Measurements from ENCODE around the gene SPAG6.
"Not testable (repeated sequence)": the region's sequence is repeated elsewhere in the genome, so short reads cannot be mapped to it uniquely, and the experiment has no call there.

Gene SPAG6

DNA sequence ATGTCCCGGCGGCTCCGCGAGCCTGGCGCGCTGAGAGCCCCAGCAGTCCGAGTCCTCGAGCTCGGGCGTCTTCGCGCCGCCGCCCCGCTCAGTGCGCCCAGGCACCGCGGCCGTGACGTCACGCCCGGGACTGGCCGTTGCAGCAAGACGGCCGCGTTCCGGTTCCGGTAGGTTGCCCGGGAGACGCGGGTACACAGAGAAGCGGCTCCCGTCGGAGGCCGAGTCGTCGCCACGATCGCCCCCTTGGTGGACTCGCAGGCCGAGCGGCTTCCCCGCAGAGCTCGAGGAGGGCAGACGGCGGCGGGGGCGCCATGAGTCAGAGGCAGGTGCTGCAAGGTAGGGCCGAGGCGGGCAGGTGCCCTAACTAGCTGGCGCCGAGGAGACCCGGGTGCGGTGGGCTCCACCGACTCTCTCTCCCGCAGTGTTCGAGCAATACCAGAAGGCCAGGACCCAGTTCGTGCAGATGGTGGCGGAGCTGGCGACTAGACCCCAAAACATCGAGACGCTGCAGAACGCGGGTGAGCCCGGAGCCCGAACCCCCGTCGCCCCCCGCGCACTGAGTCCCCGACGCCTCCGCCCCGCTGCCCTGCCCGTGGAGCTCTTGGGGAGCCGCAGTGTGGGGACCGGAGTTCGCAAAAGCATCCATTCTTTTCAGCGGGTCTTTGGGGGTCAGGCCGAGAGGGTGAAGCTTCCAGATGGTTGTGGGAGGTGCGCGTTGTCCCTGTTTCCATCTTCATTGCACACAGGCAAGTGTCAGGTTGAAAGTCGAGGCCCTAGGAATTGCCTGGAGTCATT lies at the start of gene SPAG6:
SPAG6 (plus strand) TSS at position 196 of the 795 bp plus-strand sequence; CDS start at position 312, 116 bp downstream.
- peak in 5 of 14 donors; percentile 20 to 47 (median 39) for DNase-seq

DNA sequence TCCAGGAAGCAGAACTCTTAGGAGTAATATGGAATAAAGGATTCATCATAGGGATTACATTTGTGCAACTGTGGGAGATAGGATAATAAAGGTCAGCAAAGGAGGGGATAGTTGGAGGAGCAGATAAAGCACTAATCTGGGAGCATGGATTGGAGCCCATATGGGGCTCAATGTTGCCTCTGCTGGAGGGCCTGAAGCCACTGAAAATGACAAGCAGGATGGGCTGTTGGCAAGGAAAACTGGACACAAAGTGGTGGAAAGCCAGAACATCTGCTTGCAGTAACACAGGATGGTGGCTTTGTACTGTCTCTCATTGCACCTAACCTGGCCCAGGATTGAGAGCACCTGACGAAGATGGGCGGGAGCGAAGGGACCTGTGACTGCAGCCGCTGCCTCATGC lies 44.1 kb upstream of the SPAG6 start:
- no peak for DNase-seq

DNA sequence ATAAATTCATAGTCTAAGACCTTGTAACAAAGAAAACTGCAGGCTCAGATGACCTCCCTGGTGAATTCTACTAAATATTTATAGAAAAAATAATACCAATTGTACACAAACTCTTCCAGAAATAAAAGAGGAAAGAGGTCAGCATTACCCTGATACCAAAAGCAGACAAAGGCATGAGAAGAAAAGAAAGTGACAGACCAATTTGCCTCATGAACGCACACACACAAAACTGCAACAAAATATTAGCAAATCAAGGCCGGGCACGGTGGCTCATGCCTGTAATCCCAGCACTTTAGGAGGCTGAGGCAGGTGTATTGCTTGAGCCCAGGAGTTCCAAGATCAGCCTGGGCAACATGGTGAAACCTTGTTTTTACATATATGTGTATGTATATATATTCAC lies 41.8 kb upstream of the SPAG6 start:
- DNase-seq: no peak

DNA sequence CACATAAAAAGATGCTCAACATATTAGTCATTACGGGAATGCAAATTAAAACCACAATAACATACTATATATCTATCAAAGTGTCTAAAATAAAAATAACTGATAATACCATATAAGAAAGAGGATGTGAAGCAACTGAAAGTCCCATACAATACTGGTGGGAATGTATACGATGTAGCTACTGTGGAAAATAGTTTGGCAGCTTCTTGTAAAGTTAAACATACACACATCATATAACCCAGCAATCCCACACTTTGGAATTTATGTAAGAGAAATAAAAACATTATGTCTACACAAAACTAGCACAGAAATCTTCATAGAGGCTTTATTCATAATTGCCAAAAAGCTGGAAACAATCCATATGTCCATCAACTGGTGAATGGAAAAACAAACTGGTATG lies 39.6 kb upstream of the SPAG6 start:
- no peak for DNase-seq

DNA sequence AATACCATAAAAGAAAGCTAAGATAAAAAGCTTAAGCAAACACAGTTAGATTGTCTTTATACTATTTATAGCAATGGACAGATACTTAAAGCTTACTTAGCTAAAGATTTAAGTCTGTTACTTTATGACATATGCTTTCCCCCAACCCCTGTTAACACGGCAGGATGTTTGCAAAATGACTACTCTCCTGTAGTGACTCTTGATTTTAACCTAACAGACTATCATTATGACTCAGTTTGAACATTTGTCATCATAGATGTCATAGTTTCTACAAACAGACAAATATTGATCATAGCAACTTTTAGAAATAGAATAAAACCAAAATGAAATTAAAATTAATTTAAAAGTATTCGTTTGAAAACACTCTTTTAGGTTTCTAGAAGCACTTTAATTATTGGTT lies 36.9 kb upstream of the SPAG6 start:
- no peak for DNase-seq

DNA sequence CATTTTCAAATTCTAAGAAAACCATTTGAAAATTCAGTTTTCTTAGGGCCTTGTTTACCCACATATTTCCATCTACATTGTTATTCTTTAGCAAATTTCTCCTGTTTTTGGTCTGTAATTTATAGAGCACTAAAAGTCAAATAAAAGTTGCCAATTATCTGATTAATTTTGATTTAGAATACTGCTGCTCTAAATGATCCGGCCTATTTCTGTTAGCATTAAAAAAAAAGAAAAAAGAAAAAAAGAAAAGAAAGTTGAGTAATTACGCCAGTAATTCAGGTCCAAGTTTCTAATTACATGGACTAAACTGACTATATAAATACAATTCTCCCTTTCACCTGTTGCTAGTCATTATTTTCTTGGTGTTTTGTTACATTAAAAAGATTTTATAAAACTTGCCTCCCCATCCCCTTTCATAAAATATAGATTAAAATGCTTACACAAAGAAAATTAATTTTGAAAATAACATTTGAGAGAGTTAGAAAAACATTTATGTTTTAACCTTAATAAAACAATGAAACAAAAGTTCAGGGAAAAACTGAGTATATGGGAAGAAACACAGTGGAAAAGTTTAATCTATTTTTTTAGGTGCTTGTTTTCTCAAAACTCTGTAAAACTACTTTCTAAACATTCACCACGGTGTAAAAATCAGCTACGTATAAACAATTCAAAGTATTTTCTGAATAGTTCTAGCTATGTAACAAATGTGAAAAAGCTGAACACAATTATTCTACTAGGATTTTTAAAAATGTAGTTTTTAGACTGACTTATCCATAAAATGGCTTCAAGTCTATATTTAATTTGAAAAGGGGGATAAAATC lies 35.9 kb upstream of the SPAG6 start:
- DNase-seq: no peak

DNA sequence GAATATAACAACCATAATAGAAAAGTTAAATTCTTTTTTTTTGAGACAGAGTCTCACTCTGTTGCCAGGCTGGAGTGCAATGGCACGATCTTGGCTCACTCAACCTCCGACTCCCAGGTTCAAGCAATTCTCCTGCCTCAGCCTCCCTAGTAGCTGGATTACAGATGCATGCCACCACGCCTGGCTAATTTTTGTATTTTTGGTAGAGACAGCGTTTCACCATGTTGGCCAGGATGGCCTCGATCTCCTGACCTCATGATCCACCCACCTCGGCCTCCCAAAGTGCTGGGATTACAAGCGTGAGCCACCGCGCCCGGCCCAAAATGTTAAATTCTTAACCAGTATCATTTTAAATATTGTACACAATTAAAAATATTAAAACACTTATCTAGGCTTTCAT lies 35.3 kb upstream of the SPAG6 start:
- DNase-seq: not testable (repeated sequence)

DNA sequence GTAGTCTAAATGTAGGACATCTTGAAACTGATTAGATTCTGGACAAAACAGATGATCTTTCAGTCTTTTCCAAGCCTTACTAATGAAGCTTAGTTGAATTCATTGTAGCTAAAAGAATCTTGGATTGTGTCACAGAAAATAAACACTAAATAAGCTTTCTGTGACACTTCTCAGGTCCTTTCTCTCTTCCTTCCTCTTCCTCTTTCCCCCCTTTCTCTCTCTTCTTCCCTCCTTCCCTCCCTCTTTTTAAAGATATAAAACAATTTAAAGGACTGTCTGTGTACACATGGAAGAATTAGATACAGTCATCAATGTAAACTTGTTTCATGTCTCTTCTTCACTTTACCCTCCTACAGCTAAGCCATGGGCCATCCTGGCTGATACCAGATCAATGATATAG lies 34.4 kb upstream of the SPAG6 start:
- DNase-seq: no peak

DNA sequence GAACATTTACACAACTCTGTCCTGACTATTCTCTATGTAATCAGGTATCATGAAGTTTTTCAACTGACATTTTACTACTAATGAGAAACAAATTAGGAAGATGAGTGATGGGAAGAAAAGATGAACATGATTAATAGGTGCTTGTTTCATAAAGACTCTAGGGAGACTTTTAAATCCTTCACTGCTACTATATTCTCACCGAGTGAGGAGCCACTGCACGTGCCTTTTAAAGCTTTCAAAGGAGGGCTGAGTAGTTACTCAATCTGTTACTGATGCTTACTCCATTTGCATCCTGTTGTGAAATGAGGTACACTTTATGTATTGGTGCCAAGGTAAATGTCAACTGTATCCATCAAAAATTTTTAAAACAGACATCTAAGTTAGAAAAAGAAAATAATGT lies 30.4 kb upstream of the SPAG6 start:
- DNase-seq: no peak

DNA sequence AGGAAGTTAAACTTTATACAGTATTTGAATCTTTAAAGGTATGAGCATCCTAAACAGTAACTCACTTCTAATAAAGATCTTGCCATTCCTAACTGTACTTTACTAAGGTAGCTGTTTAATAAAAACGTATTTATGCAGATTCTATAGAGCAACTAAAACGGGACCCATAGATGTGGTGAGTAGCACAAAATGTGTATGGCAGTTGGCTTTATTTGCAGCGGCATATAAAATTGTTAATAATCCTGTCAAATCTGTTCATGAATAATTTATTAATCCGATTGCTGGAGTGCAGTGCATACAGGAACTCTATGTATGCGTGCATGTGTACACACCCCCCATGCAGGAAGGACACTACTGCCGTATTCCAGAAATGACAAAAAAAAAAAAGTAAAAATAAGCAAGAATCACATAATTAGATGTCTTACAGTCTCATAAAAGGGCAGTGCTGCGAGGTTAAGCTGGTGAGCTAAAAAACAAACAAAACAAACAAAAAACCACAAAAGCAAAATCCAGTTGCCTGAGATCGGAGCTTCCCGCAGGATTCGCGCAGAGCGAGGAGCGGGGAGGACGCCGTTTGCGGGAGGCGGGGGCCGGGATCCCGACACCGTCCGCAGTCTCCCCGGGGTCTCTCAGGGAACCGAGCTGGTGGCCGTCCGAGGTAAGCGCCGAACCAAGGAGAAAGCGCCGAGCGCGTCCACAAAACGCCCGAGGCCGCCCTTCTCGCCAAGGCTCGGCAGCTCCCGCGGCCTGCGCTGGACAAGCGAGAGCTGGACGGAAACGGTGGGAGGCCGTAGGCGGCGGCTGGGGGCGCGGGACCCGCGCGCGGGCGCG lies 29.6 kb upstream of the SPAG6 start:
- peak in 2 of 14 donors; percentile 85 to 92 for DNase-seq

DNA sequence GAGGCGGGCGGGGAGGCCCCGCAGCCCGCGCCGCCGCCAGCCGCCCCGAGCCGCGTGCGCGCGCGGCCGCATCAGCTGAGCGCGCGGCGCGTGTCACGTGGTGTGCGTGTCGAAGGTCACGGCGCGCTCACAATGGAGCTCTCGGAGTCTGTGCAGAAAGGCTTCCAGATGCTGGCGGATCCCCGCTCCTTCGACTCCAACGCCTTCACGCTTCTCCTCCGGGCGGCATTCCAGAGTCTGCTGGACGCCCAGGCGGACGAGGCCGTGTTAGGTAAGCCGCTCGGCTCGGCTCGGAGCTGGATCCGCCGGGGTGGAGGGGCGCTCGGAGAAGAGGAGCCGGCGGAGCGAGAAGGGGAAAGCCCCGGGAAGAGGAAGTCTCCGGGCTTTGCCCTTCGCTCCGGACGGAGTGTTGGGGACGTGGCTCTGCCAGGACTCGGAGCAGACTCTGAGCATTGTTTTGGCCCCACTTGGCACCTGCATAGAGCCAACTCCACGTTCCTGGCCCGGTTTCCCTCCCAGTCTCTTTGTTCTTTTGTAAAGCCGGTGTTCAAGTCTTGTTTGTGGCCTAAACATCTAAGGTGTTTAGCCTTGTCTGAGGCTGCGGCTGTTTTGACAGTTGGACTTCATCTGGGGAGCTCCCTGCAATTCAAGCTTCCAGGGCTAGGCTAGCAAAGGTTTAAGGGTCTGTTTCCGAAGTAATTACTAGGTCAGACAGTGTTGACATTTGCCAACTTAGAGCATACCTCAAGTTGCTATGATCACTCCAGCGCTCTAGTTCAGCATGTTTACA lies 28.8 kb upstream of the SPAG6 start, which contains the start of gene COMMD3:
COMMD3 (plus strand) TSS at position 103 of the 790 bp plus-strand sequence; CDS start at position 133, 30 bp downstream.
- peak; percentile 34 to 93 (median 86) for DNase-seq

DNA sequence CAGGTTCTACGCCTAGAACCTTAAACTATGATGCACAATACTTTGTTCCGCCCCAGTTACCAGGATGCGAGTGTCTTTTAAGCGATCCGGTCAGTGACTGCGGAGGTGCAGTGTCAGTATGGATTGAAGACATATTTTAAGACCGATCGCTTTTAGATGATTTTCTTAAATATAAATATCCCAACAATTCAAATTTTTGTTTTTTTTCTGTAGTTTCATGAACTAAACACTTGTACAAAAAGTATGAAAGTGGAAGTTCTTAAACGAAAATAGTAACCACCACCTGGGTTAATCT lies 28.3 kb upstream of the SPAG6 start:
- no peak for DNase-seq

DNA sequence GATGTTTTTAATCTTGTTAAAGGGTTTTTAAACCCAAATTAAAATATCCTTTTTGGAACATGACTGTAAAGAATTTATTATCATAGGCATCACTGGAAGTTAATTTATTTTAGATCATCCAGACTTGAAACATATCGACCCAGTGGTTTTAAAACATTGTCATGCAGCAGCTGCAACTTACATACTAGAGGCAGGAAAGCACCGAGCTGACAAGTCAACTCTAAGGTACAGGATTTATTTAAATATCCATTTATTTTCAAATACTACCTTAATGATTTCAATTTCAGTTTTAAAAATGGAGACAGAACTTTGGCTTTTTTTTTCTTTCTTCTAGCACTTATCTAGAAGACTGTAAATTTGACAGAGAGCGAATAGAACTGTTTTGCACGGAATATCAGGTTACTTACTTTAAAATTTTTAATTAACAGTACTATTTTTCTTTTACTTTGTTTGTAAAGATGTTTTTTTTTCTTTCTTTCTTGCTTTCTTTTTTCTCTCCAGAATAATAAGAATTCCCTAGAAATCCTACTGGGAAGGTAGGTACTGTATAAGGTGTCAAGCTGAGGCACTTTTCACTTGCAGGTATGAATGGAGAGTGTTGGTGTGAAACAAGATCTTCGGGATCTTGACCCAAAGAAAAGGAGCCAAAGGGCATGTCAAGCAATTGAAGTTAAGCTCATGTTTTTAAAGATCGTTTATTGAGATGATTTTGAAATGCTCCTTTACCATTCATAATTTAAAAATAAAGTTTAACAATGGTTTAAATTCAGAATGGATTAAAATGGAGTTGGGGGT lies 27.3 kb upstream of the SPAG6 start:
- no peak for DNase-seq

DNA sequence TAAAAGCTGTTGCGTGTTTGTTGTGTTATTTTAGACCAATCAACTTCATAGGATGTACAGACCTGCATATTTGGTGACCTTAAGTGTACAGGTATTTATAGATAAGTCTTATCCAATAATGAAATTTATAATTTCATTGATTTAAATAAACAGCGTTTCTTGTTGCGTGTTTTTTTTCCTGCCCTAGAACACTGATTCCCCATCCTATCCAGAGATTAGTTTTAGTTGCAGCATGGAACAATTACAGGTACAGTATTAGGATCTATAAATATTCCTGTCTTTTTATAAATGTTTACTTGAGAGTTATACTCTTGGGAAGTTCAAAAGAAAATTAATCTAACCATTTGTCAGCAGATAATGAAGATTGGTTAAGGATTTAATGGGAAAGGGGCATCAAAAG lies 26.5 kb upstream of the SPAG6 start:
- DNase-seq: no peak

DNA sequence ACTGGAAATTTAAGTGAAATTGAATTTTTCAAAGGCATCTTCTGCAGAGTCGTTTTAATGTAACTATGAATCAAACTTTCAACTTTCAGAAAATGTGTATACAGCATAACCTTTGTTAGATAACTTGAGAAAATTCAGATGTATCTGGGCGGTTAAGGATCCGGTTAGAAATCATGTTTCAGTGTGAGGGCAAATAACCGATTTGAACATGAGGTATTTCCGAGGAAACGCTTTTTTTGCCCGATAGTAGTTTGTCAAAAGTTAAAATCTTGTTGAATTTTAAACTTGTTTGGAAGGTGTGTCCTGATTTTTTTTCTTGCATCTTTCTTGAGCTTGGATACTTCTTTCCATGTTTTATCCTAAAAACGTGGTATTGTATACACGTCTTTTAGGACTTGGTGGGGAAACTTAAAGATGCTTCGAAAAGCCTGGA lies 25.7 kb upstream of the SPAG6 start:
- DNase-seq: no peak

DNA sequence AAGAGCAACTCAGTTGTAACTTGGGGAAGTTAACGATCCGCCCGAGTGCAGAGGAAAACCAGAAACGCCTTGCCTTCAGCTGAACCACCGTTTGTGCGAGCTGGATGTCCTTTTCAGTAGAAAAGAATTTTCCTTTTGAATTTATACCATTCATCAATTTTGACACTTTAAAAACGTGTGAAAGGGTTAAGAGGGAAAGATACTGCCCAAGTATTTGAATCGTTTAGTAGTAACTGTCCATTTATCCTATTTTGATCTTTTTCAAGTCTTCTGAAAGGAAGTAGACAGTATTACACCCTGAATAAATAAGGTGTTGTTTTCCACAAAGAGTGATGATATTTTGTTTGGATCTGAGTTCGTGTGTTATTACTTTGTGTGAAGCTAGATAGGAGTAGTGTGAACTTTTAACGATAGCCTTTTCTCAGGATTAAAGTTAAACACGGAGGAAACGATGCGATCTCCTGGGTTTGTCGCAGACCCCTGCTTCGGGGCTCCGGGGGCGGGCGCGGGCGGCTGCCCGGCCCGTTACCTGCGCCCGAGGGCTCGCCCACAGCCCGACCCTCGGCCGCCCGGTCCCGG lies 25.2 kb upstream of the SPAG6 start:
- peak in 1 of 14 donors; percentile 3 for DNase-seq

DNA sequence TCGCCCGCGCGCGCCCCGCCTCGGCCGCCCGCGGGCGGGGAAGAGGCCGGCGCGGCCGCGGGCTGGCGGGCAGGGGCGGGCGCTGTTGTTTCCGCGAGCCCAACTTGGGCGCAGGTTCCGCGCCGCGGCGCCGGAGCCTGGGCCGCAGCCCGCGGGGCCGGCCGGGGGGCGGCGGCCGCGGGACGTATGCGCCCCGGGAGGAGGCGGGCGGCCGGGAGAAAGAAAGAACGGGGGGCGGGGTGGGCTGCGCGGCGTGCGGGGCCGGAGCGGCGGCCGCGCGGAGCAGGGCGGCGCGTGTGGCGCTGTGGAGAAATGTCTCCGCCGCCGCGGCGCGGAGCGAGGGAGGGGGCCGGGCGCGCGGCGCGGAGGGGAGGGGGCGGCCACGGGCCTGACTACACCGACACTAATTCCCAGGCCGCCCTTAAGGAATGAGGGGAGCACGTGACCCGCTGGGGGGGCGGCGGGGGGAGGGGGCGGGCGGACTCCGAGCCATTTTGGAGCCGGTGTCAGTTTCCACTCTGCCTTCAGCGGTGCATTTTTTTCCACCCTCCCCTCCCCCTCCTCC lies 24.6 kb upstream of the SPAG6 start, which contains the start of gene BMI1:
BMI1 (plus strand) TSS at position 509 of the 565 bp plus-strand sequence. CDS start 5,351 bp downstream, outside the sequence.
- DNase-seq: peak in 13 of 14 donors; percentile 41 to 92 (median 79)

DNA sequence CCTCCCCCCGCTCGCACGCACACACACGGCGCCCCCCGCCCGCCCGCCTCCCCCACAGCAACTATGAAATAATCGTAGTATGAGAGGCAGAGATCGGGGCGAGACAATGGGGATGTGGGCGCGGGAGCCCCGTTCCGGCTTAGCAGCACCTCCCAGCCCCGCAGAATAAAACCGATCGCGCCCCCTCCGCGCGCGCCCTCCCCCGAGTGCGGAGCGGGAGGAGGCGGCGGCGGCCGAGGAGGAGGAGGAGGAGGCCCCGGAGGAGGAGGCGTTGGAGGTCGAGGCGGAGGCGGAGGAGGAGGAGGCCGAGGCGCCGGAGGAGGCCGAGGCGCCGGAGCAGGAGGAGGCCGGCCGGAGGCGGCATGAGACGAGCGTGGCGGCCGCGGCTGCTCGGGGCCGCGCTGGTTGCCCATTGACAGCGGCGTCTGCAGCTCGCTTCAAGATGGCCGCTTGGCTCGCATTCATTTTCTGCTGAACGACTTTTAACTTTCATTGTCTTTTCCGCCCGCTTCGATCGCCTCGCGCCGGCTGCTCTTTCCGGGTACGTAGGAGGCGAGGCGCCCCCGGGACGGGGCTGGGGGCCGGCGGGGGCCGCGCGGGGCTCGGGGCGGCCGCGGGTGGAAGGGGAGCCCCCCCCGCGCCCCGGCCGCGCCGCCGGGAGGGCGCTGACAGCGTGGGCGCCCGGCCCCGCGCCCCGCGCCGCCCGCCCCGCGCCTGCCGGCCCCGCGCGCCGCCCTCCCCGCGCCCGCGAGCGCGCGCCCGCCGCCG lies 24.0 kb upstream of the SPAG6 start:
- DNase-seq: peak in 12 of 14 donors; percentile 41 to 88 (median 80)

DNA sequence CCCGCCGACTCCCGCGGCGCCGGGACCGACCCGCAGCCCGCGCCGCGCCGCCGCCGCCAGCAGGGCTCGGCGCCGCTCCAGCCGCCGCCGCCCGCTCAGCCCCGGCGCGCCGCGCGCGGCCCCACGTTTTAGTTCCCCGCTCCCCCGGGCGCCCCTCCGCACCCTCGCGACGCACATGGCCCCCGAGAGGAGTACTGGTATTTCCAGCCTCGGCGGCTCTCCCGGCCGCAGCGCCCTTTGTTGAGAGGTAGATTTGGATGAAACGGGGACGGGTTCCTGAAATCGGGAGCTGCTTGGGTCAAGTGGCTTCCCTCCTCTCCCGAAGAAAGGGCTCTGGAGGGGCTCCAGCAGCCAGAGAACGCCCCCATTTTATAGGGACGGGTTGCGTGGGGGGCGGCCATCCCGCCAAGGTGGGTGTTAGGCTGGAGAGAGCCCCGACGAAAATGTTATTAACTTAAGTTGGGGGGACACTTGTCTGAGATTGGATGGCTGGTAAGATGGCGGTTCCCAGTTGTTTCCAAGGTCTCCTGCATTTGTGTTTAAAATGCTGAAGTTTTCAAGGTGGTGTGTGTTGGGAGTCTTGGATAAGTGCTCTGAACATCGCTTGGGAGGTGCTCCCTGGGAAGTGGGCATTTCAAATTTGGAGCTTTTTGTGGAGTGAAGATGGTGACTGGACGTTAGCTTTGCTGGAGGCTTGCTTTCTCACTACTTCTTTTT lies 23.2 kb upstream of the SPAG6 start:
- DNase-seq: peak in 8 of 14 donors; percentile 22 to 71 (median 56)

Data from C1 segment of cervical spinal cord (tissue), 14 donors.